Kidney epithelial cell (primary cell): ENCODE results near the gene LCMT1. TPM values are rescaled to one million over a fixed set of nuclear protein-coding genes. Genes with fewer than 3 reads are reported as not detected.
"Not testable (repeated sequence)": the region's sequence is repeated elsewhere in the genome, so short reads cannot be mapped to it uniquely, and the experiment has no call there.

Source experiments
- DNase-seq: peaks from one replicate; pipeline ENCODE4 v3.0.0-alpha.2; 2010; ENCODE audit warnings: low read depth
- H3K27me3 ChIP-seq: 2 replicates; pipeline ENCODE4 v1.6.0; 2011; ENCODE audit warnings: low read length; ENCODE audit not compliant: control insufficient read depth, insufficient read depth
- H3K36me3 ChIP-seq: 2 replicates; pipeline ENCODE4 v1.5.1; 2011; ENCODE audit warnings: low read length; ENCODE audit not compliant: control insufficient read depth, insufficient read depth
- H3K4me3 ChIP-seq: 2 replicates; pipeline ENCODE4 v1.5.1; 2011; ENCODE audit warnings: low read depth, mild to moderate bottlenecking, control low read depth, low read length
- total RNA-seq: library from RNA; depleted of rRNA; stranded (reverse); fragments of >200 nt; gene quantifications from 2 replicates; pipeline ENCODE4 v1.2.3, GENCODE V29; 2015
- TF ChIP-seq, protein P1 (sequence below): IDR thresholded peaks from 2 replicates; pipeline ENCODE4 v1.5.1; 2011; ENCODE audit warnings: mild to moderate bottlenecking, moderate library complexity, low read length, control low read depth, inconsistent platforms; ENCODE audit not compliant: insufficient read depth, poor library complexity, severe bottlenecking

The LCMT1 gene
- total RNA-seq, 1 donor from 2014 or later, result 55.2 TPM

DNA sequence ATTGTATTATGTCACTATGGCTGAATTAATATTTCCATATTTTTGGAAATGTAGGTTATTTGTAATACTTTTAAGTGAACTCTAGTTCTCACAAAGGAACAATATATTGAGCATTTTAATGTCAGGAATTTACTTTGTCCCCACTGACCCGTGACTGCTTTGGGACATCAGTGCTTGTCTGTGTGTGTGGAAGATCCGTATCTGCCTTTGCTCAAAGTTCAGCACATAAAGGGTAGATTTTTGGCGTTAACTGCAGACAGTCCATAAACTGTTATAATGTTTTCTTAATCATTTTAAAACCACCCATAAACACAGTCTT, 65.9 kb downstream of the LCMT1 start:
- TF ChIP-seq, protein P1, sequence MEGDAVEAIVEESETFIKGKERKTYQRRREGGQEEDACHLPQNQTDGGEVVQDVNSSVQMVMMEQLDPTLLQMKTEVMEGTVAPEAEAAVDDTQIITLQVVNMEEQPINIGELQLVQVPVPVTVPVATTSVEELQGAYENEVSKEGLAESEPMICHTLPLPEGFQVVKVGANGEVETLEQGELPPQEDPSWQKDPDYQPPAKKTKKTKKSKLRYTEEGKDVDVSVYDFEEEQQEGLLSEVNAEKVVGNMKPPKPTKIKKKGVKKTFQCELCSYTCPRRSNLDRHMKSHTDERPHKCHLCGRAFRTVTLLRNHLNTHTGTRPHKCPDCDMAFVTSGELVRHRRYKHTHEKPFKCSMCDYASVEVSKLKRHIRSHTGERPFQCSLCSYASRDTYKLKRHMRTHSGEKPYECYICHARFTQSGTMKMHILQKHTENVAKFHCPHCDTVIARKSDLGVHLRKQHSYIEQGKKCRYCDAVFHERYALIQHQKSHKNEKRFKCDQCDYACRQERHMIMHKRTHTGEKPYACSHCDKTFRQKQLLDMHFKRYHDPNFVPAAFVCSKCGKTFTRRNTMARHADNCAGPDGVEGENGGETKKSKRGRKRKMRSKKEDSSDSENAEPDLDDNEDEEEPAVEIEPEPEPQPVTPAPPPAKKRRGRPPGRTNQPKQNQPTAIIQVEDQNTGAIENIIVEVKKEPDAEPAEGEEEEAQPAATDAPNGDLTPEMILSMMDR, result no peak
- no peak overlapping the region for H3K4me3 ChIP-seq
- no peaks in the 10 kb centered on the region for H3K36me3 ChIP-seq
- DNase-seq, result no peak
- no peaks in the 10 kb centered on the region for H3K27me3 ChIP-seq

DNA sequence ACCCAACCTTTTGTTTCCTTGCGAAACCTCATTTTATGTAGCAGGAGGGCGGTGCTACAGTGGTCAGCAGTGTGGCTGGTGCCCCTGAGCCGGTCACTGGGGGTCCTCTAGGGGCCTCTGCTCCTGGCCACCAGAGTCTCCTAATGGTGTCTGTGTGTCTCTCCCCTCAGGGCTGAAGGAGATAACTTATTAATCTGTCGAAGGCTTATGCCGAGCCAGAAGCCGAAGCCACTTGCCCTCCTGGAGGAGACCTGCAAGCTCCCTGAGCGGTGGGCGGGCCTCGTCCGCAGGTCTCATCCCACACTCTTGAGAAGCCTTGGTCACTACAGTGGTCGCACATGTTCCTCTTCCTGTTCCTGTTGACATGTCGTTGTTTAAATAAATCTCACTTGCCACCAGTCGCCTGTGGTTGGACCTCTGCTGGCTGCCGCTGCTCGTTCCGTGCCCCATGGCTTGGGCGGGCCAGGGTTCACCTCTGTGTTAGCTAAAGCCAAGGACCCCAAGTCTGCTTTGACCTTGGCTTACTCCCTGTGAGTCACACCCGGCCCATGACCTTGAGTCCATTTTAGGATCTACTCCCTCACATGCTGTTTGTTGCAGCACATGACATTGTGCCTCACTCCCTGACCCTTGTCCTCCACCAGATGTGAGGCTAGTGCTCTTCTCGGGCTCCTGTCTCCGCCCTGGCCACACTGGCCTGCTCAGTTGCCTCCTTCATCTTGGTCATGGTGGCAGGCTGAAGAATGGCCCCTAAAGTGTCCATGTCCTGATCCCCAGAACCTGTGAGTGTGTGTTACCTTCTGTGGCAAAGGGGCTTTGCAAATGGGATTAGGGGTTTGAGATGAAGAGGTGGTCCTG, 66.5 kb downstream of the LCMT1 start:
- Histone ChIP-seq H3K36me3 (no peaks in the 10 kb centered on the region), H3K4me3 (no peak overlapping the region), H3K27me3 (no peaks in the 10 kb centered on the region)
- no peak for DNase-seq
- TF ChIP-seq, protein P1, result no peak

DNA sequence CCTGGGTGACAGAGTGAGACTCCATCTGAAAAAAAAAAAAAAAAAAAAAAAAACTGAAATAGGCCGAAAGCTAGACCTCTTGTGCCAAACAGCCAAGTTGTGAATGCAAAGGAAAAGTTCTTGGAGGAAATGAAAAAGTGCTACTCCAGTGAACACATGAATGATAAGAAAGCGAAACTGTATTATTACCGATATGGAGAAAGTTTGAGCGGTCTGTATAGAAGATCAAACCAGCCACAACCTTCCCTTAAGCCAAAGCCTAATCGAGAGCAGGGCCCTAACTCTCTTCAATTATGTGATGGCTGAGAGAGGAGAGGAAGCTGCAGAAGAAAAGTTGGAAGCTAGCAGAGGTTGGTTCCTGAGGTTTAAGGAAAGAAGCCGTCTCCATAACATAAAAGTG, 69.7 kb downstream of the LCMT1 start:
- H3K36me3 ChIP-seq, H3K27me3 ChIP-seq, H3K4me3 ChIP-seq, DNase-seq: not testable (repeated sequence)

DNA sequence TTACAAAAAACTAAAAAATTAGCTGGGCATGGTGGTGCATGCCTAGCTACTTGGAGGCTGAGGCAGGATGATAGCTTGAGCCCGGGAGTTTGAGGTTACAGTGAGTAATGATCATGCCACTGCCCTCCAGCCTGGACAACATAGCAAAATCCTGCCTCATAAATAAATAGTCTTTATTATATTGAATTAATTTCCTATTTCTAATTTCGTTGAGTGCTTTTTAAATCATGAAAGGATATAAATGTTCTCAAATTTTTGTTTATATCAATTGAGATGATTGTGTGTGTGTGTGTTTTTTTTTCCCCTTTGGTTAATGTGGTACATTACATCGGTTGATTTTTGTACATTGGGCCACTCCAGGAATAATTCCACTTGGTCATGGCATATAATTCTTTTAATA, 73.2 kb downstream of the LCMT1 start:
- Histone ChIP-seq H3K27me3 (no peaks in the 10 kb centered on the region), H3K4me3 (no peak overlapping the region), H3K36me3 (no peaks in the 10 kb centered on the region)
- no peak for DNase-seq
- TF ChIP-seq, protein P1, result no peak

DNA sequence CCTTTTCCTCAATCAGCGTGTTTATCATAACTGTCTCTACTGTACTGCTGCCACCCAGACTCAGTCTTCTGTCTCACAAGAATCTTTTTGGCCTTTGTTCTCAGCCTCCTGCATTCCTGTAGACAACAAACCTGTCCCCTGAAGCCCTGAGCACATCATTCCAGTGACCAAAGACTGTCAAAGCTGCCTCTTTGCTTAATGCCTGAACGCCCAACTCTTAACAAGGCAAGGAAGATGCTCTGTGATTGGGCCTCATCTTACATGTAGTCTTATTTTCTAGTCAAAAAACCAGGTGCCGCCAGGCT, 75.9 kb downstream of the LCMT1 start:
- Histone ChIP-seq H3K36me3 (no peaks in the 10 kb centered on the region), H3K4me3 (no peak overlapping the region), H3K27me3 (no peaks in the 10 kb centered on the region)
- TF ChIP-seq, protein P1, result no peak
- DNase-seq, result no peak

DNA sequence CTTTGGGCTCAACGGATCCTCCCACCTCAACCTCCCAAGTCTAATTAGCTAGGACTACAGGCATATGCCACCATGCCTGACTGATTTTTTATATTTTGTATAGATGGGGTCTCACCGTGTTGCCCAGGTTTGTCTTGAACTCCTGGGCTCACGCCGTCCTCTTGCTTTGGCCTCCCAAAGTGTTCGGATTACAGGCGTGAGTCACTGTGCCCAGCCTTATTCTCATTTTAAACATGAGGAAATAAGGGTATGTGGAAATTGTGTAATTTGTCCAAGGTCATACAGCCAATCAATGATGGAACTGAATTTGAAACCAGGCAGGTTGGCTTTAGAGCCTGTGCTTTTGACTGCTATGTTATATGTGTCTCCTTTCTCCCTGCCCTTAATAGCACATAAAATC, 77.8 kb downstream of the LCMT1 start:
- no peaks in the 10 kb centered on the region for H3K27me3 ChIP-seq
- DNase-seq, result no peak
- TF ChIP-seq, protein P1, result no peak
- H3K36me3 ChIP-seq, result no peaks in the 10 kb centered on the region
- H3K4me3 ChIP-seq, result no peak overlapping the region
